Breast epithelium (tissue), 3 donors: ENCODE data around the gene CLCA4.
"Not testable (repeated sequence)": the region's sequence is repeated elsewhere in the genome, so short reads cannot be mapped to it uniquely, and the experiment has no call there.

Experiments
- CTCF ChIP-seq, 3 donors: fragments of 450-650 bp; IDR thresholded peaks; one replicate each; pipeline ENCODE4 v1.5.1; 2016 to 2017; ENCODE audit warnings: antibody characterized with exemption in 3 of 3, mild to moderate bottlenecking in 3 of 3, moderate library complexity in 3 of 3
- POLR2A ChIP-seq: fragments of 450-650 bp; IDR thresholded peaks from one replicate; pipeline ENCODE4 v1.6.1; 2016; ENCODE audit warnings: antibody characterized with exemption, mild to moderate bottlenecking, moderate library complexity
- POLR2AphosphoS5 ChIP-seq, 3 donors: sonication (generic); formaldehyde crosslinking; IDR thresholded peaks; one replicate each; pipeline ENCODE4 v1.6.1; 2017; ENCODE audit warnings: antibody characterized with exemption in 3 of 3

GRCh38 chr1:86606080-86606479, 59.2 kb downstream of the CLCA4 start:
- not testable (repeated sequence) for TF ChIP-seq CTCF (IDR thresholded peaks at IDR 0.05); POLR2A; POLR2AphosphoS5 (IDR thresholded peaks at IDR 0.05)
